Measurements from ENCODE around the gene FOXP1.

GRCh38 chr3:71039332-71039731, 544.2 kb downstream of the FOXP1 start:
- TF ChIP-seq POLR2A (IDR thresholded peaks at IDR 0.05), result no peak
- no peak for TF ChIP-seq CTCF (IDR thresholded peaks at IDR 0.05)
